ENCODE measurements around the gene LUZP1.

DNA sequence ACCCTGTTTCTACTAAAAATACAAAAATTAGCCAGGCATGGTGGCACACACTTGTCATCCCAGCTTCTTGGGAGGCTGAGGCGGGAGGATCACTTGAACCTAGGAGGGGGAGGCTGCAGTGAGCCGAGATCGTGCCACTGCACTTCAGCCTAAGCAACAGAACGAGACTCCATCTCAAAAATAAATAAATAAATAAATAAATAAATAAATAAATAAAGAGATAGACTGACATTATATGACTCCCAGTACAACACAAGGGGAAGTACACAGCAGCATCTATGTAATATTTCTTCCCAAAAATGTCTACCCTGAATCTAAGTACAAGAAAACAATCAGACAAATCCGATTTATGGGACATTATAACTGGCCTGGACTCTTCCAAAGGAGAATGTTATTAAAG is 35.1 kb downstream of the LUZP1 start:
- TF ChIP-seq, protein P1, sequence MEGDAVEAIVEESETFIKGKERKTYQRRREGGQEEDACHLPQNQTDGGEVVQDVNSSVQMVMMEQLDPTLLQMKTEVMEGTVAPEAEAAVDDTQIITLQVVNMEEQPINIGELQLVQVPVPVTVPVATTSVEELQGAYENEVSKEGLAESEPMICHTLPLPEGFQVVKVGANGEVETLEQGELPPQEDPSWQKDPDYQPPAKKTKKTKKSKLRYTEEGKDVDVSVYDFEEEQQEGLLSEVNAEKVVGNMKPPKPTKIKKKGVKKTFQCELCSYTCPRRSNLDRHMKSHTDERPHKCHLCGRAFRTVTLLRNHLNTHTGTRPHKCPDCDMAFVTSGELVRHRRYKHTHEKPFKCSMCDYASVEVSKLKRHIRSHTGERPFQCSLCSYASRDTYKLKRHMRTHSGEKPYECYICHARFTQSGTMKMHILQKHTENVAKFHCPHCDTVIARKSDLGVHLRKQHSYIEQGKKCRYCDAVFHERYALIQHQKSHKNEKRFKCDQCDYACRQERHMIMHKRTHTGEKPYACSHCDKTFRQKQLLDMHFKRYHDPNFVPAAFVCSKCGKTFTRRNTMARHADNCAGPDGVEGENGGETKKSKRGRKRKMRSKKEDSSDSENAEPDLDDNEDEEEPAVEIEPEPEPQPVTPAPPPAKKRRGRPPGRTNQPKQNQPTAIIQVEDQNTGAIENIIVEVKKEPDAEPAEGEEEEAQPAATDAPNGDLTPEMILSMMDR (IDR thresholded peaks at IDR 0.05; ENCODE audit: low read depth, low read length) = no peak
- no peak for TF ChIP-seq POLR2A (IDR thresholded peaks at IDR 0.05; ENCODE audit: extremely low read depth, insufficient read length)
- TF ChIP-seq, protein P2, sequence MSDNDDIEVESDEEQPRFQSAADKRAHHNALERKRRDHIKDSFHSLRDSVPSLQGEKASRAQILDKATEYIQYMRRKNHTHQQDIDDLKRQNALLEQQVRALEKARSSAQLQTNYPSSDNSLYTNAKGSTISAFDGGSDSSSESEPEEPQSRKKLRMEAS (IDR thresholded peaks at IDR 0.05; ENCODE audit: low read depth, low read length) = no peak

Data from NB4 (cell line).